Activated CD8-positive, alpha-beta memory T cell treated with anti-CD3 and anti-CD28 coated beads, Interleukin-2, amount 50 U/mL, for 24 hours (primary cell): ENCODE data around the gene BBS9.

ENCODE experiments used
- DNase-seq: peaks from one replicate; pipeline ENCODE4 v3.0.0-alpha.2; 2020; ENCODE audit errors: extremely low read depth

BBS9 gene

DNA sequence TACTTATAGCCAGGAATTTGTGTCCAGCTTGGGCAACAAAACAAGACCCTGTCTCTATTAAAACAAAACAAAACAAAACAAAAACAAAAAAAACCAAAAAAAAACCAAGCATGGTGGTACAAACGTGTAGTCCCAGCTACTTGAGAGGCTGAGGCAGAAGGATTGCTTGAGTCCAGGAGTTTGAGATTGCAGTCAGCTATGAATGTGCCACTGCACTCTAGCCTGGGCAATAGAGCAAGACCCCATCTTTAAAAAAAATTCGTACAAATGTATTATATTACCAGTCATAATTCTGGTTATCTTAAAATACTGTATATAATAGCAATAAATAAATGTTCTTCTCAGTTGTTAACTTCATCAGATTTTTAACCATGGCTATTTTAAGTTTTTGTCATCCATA lies 2.3 kb upstream of the BBS9 start:
- DNase-seq, result no peak

DNA sequence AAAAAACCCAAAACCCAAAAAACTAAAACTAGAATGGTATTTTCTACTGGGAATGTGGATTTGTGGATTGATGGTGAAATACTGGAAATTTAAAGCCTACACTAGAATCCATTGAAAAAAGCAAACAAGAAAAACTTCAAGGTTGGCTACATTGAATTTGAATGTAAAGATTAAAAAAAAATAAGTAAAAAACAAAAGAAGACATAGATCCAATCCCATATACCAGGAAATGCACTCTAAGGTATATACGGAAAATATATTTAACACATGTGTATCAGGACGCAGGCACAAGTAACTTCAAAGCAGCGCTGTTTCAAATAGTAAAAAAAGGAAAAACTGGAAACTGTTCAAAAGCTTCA lies 754 bp upstream of the BBS9 start:
- DNase-seq, result no peak

DNA sequence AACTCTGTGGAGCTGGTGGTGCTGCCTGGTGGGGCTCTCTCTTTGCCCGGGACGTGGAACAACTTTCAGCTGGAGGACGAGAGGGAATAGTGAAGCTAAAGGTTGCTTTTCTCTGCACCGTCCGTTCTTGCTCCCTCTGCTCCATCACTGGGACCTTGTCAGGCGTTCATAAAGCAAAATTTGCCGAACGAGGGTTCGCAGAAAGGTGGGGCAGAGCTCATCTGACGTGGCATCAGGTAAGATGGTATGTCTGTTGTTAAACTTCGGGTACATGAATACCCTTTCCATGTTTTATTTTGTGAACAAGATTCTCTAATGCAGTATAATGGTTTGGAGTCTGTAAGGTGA lies 416 bp downstream of the BBS9 start:
- DNase-seq, result no peak

DNA sequence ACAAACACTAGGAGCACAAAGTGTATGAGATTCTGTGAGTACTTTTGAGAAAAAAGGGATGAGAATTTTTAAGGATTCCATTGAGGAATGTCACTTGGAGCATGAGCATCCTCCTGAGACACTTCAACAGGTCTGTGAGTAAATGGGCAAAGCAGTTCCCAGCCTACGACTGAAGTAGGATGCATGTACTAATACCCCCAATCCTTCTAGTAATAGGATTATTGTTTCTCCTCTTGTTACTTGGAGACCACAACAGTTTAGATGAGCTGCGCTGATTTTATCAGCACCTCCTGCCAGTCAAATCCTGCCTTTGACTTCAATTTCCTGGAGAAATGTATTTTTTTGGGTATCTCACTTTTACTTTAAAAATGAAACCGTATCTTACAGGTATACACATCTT lies 820 bp downstream of the BBS9 start:
- DNase-seq, result no peak

DNA sequence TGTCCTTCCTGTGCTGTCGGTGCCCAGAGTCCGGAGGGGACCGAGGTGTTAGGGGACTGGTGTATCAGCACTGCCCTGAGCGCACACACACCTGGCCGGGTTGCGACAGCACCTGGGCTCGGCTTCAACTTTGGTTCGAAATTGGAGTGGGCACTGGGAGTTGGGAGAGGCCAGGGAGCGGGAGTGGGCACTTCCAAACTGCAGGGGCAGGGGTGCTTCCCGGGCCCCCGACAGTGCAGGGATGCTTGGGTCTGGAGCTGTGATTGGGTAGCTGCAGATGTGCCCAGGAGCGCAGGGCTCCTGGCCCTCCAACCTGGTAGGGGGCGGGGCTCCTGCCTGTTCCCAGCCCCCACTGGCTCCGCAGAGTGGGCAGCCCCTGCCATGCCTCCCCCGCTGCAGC lies 7.7 kb downstream of the BBS9 start:
- DNase-seq, result no peak

DNA sequence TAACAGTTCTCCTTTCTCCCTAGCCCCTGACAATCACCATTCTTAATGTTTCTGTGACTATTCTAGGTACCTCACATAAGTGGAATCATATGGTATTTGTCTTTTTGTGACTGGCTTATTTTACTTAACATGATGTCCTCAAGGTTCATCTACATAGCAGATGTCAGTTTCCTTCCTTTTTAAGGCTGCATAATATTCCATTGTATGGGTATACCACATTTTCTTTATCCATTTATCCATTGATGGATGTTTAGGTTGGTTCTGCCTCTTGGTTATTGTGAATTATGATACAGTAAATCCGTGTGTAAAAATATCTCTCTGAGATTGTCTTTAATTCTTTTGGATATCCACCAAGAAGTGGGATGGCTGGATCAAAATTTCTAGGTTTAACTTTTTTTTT lies 13.2 kb downstream of the BBS9 start:
- no peak for DNase-seq

DNA sequence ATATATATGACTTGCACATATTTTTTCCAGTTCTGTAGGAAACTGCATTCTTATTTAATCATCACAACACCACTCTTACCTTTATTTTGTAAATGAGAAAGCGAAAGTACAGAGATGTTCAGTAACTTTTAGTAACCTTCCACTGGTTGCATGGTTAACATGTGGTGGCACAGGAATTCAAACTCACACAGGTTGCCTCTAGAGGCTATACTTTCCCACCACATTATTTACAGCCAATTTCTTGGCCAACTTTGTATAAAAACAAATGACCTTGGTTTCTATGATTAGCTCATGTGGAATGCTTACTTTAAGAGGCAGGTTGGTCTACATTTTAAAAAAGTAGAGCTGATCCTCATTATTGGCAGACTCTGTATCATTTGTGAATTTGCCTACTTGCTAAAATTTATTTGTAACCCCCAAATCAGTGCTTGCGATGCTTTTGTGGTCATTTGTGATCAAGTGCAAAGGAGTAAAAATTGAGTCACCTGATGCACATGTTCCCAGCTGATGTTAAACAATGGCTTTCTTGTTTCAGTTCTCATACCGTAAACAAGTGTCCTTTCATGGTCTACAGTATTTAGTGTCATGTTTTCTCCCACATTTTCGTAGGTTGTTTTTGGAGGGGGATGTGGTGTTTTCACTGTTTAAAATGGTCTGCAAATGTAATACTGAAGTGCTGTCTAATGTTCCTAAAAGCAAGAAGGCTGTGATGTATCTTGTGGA lies 14.8 kb downstream of the BBS9 start:
- DNase-seq, result no peak

DNA sequence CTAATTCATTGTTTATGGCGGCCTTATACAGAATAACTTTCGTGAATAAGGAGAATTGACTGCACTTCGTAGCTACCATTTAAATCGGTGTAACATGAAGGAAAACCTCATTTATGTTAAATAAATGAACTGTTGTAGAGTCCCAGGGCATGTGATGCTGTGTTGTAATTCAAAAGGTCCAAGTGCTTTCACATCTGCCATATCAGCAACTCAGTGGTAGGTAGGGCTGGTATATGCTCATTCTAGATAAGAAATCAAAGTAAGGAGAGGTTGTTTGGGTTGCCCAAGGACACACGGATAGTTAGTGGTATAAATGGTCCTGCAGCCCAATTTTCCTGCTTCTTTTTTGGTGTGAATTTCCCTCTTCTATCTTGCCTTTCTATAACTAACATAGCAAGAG lies 15.8 kb downstream of the BBS9 start:
- no peak for DNase-seq

DNA sequence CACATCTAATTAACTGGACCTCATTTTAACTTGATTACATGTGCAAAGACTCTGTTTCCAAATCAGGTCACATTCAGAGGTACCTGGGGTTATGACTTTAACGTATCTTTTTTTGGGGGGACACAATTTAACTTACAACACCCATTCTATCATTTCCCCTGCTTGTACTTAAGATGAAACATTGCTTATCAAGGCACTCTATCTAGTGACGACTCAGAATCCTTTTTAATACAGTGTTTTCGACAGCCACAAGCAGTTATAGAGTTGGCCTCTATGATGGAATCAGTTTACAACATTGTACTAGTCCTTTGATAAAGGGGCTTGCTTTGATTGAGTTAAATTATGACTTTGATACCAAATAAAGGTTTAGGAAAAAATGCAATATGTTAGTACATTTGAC lies 22.7 kb downstream of the BBS9 start:
- no peak for DNase-seq

DNA sequence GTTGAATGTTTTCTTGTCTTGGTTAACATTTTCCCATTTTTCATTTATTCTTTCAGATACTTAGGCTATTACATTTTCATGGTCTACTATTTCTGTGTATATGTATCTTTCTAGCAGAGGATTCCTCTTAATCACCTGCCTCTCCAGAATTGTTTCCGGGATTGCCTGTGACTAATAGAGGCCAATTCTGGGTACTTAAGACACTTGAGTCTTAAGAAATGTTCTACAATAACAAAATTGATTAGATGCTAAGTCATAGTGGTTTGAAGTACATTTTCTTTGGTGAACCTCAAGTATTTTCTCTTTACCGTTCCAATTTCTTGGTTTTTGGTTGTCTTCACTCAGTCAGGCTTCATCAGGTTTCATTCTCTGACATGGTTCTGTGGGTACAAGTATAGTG lies 26.4 kb downstream of the BBS9 start:
- DNase-seq, result no peak

DNA sequence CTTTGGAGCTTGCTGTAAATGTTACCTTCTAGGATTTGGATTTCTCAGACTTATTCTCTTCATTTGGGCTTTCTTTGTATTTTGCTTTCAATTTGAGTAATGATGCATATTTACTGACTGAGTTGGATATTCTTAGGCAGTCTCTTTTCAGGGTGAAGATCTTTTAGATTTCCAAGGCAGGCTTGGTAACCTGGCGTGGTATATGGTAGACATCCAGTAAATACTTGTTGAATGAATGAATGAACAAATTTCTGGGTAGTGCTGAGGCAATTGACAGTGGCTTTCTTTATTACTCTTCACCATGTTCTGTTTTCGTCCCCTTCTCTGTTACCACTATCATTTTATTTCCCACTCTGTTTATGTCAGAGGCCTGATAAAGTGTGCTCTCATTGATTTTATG lies 27.1 kb downstream of the BBS9 start:
- DNase-seq, result no peak

DNA sequence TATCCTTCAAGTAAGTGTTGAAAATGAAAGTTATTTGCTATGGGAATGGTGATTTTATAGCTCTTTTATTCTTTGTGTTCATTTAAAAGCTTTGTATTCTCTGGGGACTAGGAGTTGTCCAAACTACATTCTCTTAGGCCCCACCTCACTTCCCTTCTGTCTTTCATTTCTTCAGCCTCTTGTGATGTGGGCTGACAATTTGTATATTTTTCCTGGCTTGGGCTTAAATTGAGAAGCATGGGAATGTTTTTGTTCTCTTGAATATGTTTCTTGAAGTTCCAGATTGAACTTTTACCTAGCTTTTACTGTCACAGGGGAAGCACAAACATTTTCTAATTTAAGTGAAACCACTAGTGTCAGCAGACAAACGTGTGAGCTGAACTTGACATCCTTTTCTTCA lies 27.9 kb downstream of the BBS9 start:
- no peak for DNase-seq

DNA sequence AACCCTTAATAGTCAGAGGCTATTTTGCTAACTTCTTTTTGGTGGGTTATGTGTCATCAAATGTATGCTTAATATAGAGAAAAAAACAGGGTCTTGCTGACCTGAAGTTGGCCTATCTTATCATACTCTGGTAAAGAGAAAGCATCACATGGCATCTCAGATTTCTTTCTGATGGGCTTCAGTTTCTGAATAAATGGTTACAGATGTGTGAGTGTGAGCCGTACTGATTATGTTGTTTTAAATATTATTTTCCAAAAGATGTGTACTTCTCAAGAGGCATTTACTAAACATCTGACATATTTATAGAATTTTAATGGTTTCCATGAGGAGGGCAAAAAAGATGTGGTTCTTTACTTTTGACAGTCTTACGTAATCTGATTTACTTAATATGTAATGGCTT lies 28.4 kb downstream of the BBS9 start:
- DNase-seq, result no peak

DNA sequence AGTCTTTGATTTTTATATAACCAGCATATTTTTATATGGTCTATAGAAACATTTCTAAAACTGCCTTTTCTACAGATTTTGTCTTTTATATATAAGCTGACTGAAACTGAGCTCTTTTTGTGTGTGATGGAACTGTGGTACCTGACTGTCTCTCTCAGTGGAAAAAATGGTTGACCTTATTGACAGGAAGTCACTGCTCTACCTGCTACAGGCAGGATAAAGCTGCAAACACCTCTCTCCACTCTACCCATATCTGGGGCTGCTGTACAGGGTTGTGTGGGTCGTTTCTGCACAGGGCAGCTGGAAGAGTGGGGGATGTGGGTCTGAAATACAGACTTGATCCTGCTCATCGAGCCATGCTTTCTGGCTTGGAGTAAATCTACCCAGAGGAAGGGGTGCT lies 48.5 kb downstream of the BBS9 start:
- DNase-seq, result no peak

DNA sequence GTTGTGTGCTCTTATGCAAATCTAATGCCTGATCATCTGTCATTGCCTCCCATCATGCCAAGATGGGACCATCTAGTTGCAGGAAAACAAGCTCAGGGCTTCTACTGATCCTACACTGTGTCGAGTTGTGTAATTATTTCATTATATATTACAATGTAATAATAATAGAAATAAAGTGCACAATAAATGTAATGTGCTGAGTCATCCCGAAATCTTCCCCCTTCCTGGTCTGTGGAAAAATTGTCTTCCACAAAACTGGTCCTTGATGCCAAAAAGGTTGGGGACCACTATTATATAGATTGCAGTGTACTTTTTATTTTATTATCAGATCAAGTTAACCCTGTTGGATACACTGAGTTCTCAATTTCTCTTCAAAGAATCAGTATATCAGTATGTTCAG lies 50.2 kb downstream of the BBS9 start:
- no peak for DNase-seq

DNA sequence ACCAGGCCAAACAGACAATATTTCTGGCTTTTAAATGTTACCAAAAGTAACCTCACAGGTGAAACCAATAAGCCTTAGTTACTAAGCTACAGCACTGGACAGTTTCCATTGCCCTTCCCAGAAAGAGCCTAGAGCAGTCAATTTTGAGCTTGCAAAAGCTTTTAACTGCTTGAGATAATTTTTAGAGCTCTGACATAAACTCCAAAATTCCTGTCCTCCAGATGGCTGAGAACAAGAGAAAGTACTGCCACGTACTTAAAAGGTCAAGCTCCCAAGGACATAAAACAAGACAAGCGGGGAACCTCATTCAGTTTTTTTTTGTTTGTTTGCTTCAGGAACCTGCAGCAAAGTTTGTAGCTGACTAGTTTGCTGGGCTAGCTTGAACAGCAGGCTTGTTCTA lies 54.1 kb downstream of the BBS9 start:
- DNase-seq, result no peak

DNA sequence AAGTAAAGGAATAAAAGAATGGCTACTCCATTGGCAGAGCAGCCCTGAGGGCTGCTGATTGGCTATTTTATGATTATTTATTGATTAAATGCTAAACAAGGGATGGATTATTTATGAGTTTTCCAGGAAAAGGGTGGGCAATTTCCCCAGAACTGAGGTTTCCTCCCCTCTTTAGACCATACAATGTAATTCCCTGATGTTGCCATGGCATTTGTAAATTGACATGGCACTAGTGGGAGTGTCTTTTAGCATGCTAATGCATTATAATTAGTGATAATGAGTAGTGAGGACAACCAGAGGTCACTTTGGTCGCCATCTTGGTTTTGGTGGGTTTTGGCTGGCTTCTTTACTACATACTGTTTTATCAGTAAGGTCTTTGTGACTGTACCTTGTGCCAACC lies 55.5 kb downstream of the BBS9 start:
- no peak for DNase-seq

DNA sequence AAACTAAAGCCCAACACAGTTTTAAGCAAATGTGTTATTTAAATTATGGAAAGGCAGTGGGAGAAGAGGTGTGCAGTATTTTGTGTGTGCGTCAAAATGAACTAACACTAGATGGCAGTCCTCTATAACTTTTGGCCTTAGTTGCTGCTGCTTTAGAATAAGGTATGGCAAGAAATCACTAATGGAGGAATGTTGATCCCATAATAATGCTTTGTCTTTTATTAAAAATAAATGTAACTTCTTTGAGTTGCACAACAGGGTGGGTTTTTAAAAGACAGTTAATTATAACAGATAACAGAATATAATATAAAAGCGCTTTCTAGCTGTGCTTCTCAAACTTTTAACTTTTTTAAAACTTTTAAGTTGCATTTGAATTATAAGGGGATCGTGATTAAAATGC lies 56.4 kb downstream of the BBS9 start:
- no peak for DNase-seq

DNA sequence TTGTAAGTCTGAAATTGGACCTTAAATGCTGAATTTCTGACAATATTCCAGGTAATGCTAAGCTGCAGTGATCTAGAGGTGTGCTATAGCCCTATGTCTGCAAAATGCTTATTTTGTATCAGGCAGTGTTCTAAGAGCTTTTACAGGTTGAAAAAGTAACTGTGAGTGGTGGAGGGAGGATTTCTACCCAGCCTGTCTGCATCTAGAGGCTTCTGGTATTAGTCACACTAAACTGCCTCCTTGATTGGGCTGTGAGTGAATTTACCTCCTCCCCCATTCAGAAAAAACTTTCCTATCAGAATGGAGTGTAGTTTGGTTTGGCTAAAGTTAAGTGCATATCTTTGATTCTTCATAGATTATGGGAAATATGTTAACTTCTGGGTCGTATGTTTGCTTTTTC lies 56.8 kb downstream of the BBS9 start:
- no peak for DNase-seq

DNA sequence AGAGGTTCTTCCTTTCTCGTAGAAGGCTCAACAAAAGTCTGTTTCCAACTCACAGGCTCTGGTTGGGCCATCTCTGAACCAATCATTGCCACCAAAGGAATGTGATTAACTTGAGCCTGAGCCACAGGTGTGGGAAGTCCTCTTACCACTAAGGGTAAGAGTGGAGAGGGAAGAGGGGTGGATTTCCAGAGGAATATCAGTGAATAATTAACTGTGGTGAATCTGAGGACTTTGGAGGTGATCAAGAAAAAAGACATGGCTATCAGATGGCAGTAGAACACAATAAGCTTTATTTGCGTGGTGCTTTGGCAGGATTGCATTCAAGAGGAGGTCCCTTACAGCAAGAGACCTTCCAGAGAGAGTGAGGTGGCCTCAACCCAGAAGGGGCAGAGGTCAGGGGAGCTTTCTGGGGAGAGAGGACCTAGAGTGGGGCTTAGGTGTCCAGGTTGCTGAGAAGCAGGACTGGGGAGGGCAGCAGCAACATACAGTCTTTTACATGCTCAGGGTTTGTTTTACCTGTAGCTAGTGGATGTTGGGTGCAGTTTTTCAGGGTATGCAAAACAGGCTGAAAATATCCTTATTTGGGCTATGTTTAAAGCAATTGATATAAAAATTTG lies 61.4 kb downstream of the BBS9 start:
- DNase-seq, result no peak

DNA sequence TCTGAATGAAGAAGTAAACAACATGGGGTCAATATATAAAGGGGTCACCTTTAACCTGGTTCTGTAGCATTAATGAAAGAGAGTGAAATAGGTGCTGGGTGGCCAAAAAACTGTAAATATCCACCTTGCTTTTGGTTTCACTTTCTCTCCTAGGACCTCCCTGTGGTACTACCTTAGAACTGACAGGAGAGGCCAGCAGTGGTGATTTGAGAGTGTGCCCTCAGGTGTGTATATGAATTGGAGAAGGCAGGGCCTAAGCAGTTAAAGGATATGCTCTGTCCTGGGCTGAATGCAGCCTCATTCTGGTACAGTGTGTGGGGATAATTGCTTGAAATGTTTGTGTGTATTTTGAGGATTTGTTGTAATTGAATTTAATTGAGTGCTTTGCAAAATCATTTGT lies 62.0 kb downstream of the BBS9 start:
- DNase-seq, result no peak

DNA sequence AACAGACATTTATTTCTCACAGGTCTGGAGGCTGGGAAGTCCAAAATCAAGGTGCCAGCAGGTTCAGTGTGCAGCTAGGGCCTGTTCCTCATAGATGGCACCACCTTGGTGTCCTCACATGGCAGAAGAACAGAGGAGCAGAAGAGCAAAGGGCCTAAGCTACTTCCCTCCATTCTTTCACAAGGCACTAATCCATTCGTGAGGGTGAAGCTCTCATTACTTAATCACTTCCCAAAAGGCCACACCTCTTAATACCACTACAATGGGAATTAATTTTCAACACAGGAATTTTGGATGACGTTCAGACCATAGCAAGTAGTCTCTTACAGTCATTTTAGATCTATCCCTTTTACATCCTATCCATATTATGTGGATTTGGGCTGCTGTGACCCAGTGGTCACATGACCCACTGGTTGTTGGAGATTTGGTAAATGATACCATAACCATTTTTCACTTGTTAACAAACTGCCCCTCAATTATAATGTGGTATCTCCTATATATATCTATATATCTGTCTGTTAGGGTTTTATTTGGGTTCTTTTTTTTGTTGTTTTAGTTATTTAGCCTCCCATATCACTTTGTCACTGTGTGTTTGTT lies 63.4 kb downstream of the BBS9 start:
- DNase-seq, result no peak

DNA sequence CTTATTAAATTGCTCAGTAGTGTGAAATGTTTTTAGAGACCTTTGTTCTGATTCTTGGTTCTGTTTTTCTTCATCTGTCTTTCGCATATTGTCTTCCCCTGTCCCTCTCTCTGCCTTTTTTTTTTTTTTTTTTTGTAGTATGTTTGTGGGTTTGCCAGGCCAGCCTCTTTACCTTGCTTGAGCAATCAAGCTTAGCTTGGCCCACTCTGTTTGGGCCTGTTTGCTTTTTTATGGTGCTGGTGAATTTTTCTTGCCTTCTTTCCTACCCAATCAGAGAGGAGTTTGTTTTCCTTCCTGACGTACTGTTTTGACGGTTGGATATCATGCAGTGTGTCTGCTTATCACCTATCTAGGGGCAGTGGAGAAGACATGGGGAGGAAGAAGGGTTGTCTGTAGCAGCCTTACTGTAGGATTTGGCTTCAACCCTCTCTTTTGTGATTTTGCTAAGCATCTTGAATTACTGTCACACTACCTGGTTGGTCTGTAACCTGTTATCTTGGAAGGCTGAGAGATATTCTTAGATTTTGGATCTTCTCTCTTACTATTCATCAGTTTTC lies 64.0 kb downstream of the BBS9 start:
- no peak for DNase-seq

DNA sequence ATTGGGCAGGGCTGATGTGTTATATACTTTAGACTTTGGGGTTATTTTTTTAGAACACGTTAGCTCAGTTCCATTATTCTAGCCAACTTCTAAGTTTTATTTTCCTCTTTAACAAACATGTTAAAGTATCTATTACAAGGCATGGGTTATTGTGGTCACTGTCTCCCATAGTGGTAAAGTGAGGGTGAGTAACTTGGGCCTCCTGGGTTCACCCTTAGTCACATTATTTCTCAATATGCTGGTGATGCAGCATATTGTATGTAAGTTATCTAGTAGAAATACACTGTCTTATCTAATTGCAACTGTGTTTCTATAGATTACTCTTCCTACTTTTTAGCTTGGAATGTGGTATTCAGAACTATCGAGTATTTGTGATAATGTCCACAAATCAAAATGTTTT lies 65.9 kb downstream of the BBS9 start:
- DNase-seq, result no peak
